ENCODE results near the gene CHAF1A. TPM values are rescaled to one million over a fixed set of nuclear protein-coding genes. Genes with fewer than 3 reads are reported as not detected.

CHAF1A gene, protein sequence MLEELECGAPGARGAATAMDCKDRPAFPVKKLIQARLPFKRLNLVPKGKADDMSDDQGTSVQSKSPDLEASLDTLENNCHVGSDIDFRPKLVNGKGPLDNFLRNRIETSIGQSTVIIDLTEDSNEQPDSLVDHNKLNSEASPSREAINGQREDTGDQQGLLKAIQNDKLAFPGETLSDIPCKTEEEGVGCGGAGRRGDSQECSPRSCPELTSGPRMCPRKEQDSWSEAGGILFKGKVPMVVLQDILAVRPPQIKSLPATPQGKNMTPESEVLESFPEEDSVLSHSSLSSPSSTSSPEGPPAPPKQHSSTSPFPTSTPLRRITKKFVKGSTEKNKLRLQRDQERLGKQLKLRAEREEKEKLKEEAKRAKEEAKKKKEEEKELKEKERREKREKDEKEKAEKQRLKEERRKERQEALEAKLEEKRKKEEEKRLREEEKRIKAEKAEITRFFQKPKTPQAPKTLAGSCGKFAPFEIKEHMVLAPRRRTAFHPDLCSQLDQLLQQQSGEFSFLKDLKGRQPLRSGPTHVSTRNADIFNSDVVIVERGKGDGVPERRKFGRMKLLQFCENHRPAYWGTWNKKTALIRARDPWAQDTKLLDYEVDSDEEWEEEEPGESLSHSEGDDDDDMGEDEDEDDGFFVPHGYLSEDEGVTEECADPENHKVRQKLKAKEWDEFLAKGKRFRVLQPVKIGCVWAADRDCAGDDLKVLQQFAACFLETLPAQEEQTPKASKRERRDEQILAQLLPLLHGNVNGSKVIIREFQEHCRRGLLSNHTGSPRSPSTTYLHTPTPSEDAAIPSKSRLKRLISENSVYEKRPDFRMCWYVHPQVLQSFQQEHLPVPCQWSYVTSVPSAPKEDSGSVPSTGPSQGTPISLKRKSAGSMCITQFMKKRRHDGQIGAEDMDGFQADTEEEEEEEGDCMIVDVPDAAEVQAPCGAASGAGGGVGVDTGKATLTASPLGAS
- 9.1 and 19.2 TPM in 2 replicates for total RNA-seq

DNA sequence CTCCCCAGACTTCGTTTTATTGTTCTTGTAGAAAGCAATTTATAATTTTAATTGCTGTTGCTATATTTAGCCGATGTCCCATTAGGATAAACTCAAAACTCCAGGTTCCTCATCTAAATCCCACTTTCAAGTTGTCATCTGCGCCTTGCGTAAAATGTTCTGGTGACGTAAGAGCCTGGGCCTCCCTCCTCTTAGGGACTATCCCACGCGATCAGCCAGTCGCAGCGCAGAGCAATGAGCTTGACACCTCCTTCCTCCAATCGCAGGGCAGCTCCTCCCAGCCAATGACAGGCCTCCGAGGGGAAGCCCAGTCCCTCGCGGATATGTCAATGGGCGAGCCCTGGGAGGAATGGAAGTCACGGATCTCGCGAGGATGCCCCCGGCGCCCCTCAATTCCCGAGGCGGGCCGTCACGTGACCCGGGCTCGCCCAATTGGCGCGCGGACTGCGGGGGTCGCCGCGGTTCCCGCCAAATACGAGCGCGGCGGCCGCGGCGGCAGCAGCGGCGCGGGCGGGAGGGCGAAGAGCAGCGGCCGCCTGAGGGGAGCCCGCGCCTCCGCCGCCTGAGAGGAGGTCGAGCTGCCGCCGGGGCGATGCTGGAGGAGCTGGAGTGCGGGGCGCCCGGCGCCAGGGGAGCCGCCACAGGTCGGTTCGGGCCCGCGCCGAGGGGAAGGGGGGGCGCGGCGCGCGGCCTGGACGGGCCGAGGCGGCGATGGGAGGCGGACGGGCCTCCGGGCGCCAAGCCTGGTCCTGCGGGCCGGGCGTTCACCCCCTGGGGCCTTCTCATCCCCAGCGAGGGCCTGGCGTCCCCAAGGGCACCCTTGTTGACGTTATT is at the start of gene CHAF1A:
CHAF1A (plus strand) TSS at position 470 of the 834 bp plus-strand sequence; CDS start at position 593, 123 bp downstream.

DNA sequence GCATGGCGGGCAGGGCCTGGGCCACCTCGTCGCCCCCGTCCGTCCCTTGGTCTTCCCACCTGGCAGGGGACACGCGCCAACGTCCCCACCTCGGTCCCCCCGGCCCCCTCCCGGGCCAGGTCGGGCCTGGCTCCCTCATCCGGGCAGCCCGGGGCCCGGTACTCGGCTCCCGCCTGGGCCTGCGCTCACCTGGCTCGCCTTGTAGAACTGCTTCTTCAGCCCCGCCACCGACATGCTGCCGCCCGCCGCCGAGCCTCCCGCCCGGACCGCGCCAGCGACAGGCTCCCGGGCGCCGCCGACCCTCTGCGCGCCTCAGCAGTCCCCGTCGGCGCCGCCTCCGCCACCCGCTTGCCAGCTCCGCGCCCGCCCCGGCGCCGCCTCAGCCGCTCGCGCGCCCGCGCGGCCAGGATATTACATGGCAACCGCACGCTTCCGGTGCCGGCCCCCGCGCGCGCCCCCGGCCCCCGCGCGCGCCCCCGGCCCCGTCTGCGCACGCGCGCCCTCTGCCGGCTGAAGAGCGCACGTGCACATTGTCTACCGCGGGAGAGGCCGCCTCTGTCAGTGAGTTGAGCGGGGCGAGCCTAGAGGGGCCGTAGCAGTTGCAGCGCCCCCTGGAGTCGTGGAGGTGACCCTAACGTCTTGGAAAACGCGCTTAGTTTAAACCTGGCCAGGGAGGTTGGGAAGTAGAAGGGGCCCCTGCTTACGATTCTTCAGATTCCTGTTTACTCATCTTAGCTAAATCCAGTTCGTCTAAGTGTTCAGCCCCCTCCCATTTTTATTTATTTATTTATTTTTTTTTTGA is 2.1 kb upstream of the CHAF1A start, which contains the start of gene SH3GL1:
SH3GL1 (minus strand) TSS at position 413 of the 802 bp plus-strand sequence; CDS start at position 234, 179 bp downstream.

DNA sequence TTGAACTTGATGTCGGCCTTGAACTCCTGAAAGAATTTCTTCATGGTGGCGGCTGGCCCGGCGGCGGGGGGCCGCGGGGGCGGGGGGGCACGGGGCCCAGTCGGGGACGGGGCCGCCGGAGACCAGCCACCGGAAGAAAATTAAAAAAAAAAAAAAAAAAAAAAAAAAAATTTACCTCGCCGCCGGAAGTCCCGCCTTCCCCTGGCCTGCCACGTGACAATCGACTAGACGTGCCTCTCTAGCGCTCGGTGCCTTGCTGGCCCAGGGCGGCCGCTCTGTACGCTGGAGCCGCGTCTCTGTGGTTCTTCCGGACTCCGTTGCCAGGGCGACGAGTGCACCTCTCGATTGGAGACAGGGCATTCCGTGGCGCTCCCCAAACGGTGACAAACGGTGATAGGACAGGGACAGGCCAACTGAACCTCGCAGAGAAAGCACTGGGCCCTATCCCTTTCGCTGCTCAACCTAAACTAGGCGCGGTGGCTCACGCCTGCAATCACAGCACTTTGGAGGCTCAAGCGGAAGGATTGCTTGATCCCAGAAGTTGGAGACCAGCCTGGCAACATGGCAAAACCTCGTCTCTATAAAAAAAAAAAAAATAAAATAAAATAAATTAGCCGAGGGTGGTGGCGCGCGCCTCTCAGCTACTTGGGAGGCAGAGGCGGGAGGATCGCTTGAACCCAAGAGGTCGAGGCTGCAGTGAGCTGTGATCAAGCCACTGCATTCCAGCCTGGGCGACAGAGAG is 55.4 kb downstream of the CHAF1A start, which contains the start of gene UBXN6:
UBXN6 (minus strand) TSS at position 141 of the 742 bp plus-strand sequence; CDS start at position 44, 97 bp downstream.

DNA sequence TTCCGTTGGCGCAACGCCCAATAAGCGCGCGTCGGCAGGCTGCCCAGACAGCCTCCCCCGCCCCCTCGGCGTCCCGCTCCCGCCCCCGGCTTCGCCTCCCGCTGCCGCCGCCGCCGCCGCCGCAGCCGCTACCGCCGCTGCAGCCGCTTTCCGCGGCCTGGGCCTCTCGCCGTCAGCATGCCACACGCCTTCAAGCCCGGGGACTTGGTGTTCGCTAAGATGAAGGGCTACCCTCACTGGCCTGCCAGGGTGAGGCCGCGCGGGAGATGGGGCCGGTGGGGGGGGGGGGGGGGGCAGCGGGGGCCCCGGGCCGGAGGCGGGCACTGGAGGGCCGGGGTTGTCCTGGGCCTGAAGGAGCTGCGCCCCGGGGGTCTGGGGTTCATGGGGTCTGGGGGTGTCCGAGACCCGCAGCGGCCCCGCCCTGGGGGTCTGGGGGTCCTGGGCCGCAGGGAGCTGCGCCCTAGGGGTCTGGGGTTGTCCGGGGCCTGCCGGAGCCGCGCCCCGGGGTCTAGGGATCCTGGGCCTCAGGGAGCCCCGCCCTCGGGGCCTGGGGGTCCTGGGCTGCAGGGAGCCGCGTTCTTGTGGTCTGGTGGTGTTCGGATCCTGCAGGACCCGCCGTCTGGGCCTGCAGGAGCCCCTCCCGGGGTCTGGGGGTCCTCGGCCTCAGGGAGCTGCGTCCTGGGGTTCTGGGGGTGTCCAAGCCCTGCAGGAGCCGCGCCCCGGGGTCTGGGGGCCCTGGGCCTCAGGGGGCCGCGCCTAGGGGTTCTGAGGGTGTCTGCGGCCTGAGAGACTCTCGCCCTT is 69.9 kb downstream of the CHAF1A start, which contains the start of gene HDGFL2:
HDGFL2 (plus strand) TSS at position 124 of the 801 bp plus-strand sequence; CDS start at position 178, 54 bp downstream.

Other genes with a start within 250 kb of the CHAF1A start
- gene CREB3L3, start 249.0 kb upstream of the CHAF1A start, total RNA-seq: not detected in 2 replicates
- 13.5 and 15.5 TPM in 2 replicates for gene SIRT6, start 220.1 kb upstream of the CHAF1A start, total RNA-seq
- 1.5 and 1.6 TPM in 2 replicates for gene ANKRD24, start 220.0 kb upstream of the CHAF1A start, total RNA-seq
- not detected in 2 replicates for gene EBI3, start 173.1 kb upstream of the CHAF1A start, total RNA-seq
- gene YJU2, start 155.6 kb upstream of the CHAF1A start, total RNA-seq: 13.2 and 16.2 TPM in 2 replicates
- not detected in 2 replicates for gene SHD, start 123.4 kb upstream of the CHAF1A start, total RNA-seq
- gene TMIGD2, start 100.3 kb upstream of the CHAF1A start, total RNA-seq: not detected in 2 replicates
- gene FSD1, start 98.0 kb upstream of the CHAF1A start, total RNA-seq: 0.99 and 2.2 TPM in 2 replicates
- 1.7 and 2.1 TPM in 2 replicates for gene STAP2, start 63.8 kb upstream of the CHAF1A start, total RNA-seq
- 6.3 and 6.7 TPM in 2 replicates for gene MPND, start 59.1 kb upstream of the CHAF1A start, total RNA-seq
- 30.1 and 30.8 TPM in 2 replicates for gene SH3GL1, start 2.1 kb upstream of the CHAF1A start, total RNA-seq
- gene UBXN6, start 55.2 kb downstream of the CHAF1A start, total RNA-seq: 94.1 and 105 TPM in 2 replicates
- 51.4 and 66.2 TPM in 2 replicates for gene HDGFL2, start 69.7 kb downstream of the CHAF1A start, total RNA-seq
- gene PLIN4, start 115.8 kb downstream of the CHAF1A start, total RNA-seq: under 0.01 and 0.06 TPM in 2 replicates
- gene PLIN5, start 132.6 kb downstream of the CHAF1A start, total RNA-seq: not detected in 2 replicates
- gene LRG1, start 137.4 kb downstream of the CHAF1A start, total RNA-seq: not detected in 2 replicates
- 1.3 and 3.6 TPM in 2 replicates for gene SEMA6B, start 157.0 kb downstream of the CHAF1A start, total RNA-seq
- gene TNFAIP8L1, start 236.9 kb downstream of the CHAF1A start, total RNA-seq: 2.4 and 3.3 TPM in 2 replicates

Measured in aortic smooth muscle cell (primary cell).